K562 (cell line): Measurements from ENCODE around the gene MICAL2.

Experiments used
- EP300 ChIP-seq: IDR thresholded peaks from 2 replicates; pipeline ENCODE4 v1.6.1; 2012; ENCODE audit warnings: low read length, improper control_type of control experiment
- MYBL2 ChIP-seq, 2 experiments: fragments of 450-650 bp in 1 of 2; sonication (generic) in 1 of 2; formaldehyde crosslinking in 1 of 2; IDR thresholded peaks; 2 replicates each; pipeline versions ENCODE4 v1.6.1 to v1.8.1; 2017 to 2022; ENCODE audit warnings: borderline replicate concordance in 1 of 2, inconsistent platforms in 1 of 2, low read depth in 1 of 2, mild to moderate bottlenecking in 1 of 2, missing genetic modification reagents in 1 of 2, moderate library complexity in 1 of 2
- MYC ChIP-seq, 2 experiments: fragments of 250-450 bp in 1 of 2; sonication (Bioruptor Pico) in 1 of 2; IDR thresholded peaks; 2 replicates each; pipeline versions ENCODE4 v1.5.1 to v1.6.1; 2012 to 2021; ENCODE audit warnings: low read depth in 2 of 2, borderline replicate concordance in 1 of 2, improper control_type of control experiment in 1 of 2, low read length in 1 of 2, mild to moderate bottlenecking in 1 of 2, moderate library complexity in 1 of 2
- SIN3A ChIP-seq, 2 experiments: fragments of 150-350 bp in 1 of 2; IDR thresholded peaks; 2 replicates each; pipeline ENCODE4 v1.6.1; 2011 to 2016; ENCODE audit warnings: borderline replicate concordance in 2 of 2, low read depth in 2 of 2, low read length in 2 of 2, mild to moderate bottlenecking in 2 of 2, moderate library complexity in 2 of 2; ENCODE audit not compliant: control insufficient read depth in 1 of 2
- SP1 ChIP-seq: sonication (generic); formaldehyde crosslinking; IDR thresholded peaks from 2 replicates; pipeline ENCODE4 v1.8.1; 2022; ENCODE audit warnings: mild to moderate bottlenecking, missing genetic modification reagents
- TCF7L2 ChIP-seq: fragments of 150-350 bp; IDR thresholded peaks from 2 replicates; pipeline ENCODE4 v1.6.1; 2016; ENCODE audit warnings: low read depth, mild to moderate bottlenecking, low read length, moderate library complexity
- ZNF41 ChIP-seq: fragments of 250-450 bp; sonication (Bioruptor Pico); conservative IDR thresholded peaks from 2 replicates; pipeline ENCODE4 v1.4.0; 2020; ENCODE audit warnings: mild to moderate bottlenecking
- ZNF766 ChIP-seq: fragments of 200-800 bp; sonication (Bioruptor generic); conservative IDR thresholded peaks from 2 replicates; pipeline ENCODE4 v1.6.1; 2016; ENCODE audit warnings: missing genetic modification characterization, missing compliant biosample characterization
- TF ChIP-seq, protein P1 (sequence below), 2 experiments: IDR thresholded peaks in 1 of 2; conservative IDR thresholded peaks in 1 of 2; 2 replicates each; pipeline ENCODE4 v1.6.1; 2016; ENCODE audit warnings: low read depth in 2 of 2, mild to moderate bottlenecking in 1 of 2, missing compliant biosample characterization in 1 of 2, missing genetic modification characterization in 1 of 2, moderate library complexity in 1 of 2
- TF ChIP-seq, protein P2 (sequence below): fragments of 450-650 bp; formaldehyde crosslinking; IDR thresholded peaks from 2 replicates; pipeline ENCODE4 v1.4.0; 2022; ENCODE audit warnings: mild to moderate bottlenecking, moderate library complexity
- TF ChIP-seq, protein P3 (sequence below): fragments of 250-450 bp; sonication (Bioruptor Pico); IDR thresholded peaks from 2 replicates; pipeline ENCODE4 v1.4.0; 2020; ENCODE audit warnings: mild to moderate bottlenecking
- TF ChIP-seq, protein P4 (sequence below), 3 experiments: IDR thresholded peaks in 2 of 3; conservative IDR thresholded peaks in 1 of 3; 2 replicates each; pipeline ENCODE4 v1.5.1; 2011 to 2012; ENCODE audit warnings: low read length in 3 of 3, mild to moderate bottlenecking in 3 of 3, control low read depth in 2 of 3, improper control_type of control experiment in 1 of 3, inconsistent platforms in 1 of 3, low read depth in 1 of 3, mixed read lengths in 1 of 3, moderate library complexity in 1 of 3; ENCODE audit not compliant: insufficient read depth in 2 of 3

DNA sequence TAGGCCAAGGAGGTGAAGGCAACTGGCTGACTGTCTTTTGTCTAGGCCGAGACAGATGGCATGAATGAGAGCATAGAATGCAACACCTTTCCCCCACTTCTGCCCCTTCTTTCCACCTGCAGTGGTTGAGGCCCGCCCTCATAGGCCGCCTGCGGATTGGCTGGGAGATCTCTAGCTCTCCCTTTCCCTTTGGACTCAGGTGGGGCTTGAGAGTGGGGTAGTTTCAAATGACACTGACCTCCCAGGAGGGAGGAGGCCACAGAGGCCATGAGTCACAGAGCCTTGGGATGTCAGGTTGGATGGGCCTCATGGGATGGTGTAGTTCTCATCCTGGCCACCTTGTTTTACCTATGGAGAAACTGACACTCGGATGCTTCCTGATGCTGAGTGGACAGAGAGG, 9.1 kb downstream of the MICAL2 start:
- no peak for TF ChIP-seq TCF7L2
- no peak for TF ChIP-seq SP1 (CRISPR knock-in tag)
- TF ChIP-seq, protein P1, sequence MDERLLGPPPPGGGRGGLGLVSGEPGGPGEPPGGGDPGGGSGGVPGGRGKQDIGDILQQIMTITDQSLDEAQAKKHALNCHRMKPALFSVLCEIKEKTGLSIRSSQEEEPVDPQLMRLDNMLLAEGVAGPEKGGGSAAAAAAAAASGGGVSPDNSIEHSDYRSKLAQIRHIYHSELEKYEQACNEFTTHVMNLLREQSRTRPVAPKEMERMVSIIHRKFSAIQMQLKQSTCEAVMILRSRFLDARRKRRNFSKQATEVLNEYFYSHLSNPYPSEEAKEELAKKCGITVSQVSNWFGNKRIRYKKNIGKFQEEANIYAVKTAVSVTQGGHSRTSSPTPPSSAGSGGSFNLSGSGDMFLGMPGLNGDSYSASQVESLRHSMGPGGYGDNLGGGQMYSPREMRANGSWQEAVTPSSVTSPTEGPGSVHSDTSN (CRISPR knock-in tag; IDR thresholded peaks at IDR 0.05; ENCODE audit: low read depth), result no peak
- TF ChIP-seq, protein P1 (tag; conservative IDR thresholded peaks at IDR 0.05; ENCODE audit: low read depth), result no peak
- TF ChIP-seq, protein P2, sequence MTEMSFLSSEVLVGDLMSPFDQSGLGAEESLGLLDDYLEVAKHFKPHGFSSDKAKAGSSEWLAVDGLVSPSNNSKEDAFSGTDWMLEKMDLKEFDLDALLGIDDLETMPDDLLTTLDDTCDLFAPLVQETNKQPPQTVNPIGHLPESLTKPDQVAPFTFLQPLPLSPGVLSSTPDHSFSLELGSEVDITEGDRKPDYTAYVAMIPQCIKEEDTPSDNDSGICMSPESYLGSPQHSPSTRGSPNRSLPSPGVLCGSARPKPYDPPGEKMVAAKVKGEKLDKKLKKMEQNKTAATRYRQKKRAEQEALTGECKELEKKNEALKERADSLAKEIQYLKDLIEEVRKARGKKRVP, result no peak
- TF ChIP-seq ZNF766, result no peak
- no peak for TF ChIP-seq MYC (IDR thresholded peaks at IDR 0.05; ENCODE audit: low read depth, low read length)
- TF ChIP-seq MYC (CRISPR knock-in tag; IDR thresholded peaks at IDR 0.05; ENCODE audit: borderline replicate concordance, low read depth), result no peak
- TF ChIP-seq, protein P3, sequence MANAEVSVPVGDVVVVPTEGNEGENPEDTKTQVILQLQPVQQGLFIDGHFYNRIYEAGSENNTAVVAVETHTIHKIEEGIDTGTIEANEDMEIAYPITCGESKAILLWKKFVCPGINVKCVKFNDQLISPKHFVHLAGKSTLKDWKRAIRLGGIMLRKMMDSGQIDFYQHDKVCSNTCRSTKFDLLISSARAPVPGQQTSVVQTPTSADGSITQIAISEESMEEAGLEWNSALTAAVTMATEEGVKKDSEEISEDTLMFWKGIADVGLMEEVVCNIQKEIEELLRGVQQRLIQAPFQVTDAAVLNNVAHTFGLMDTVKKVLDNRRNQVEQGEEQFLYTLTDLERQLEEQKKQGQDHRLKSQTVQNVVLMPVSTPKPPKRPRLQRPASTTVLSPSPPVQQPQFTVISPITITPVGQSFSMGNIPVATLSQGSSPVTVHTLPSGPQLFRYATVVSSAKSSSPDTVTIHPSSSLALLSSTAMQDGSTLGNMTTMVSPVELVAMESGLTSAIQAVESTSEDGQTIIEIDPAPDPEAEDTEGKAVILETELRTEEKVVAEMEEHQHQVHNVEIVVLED, result no peak
- no peak for TF ChIP-seq ZNF41 (CRISPR knock-in tag)
- no peak for TF ChIP-seq SIN3A (IDR thresholded peaks at IDR 0.05; ENCODE audit: borderline replicate concordance in 2 of 2, control insufficient read depth in 1 of 2, low read depth in 2 of 2, low read length in 2 of 2)
- TF ChIP-seq, protein P4, sequence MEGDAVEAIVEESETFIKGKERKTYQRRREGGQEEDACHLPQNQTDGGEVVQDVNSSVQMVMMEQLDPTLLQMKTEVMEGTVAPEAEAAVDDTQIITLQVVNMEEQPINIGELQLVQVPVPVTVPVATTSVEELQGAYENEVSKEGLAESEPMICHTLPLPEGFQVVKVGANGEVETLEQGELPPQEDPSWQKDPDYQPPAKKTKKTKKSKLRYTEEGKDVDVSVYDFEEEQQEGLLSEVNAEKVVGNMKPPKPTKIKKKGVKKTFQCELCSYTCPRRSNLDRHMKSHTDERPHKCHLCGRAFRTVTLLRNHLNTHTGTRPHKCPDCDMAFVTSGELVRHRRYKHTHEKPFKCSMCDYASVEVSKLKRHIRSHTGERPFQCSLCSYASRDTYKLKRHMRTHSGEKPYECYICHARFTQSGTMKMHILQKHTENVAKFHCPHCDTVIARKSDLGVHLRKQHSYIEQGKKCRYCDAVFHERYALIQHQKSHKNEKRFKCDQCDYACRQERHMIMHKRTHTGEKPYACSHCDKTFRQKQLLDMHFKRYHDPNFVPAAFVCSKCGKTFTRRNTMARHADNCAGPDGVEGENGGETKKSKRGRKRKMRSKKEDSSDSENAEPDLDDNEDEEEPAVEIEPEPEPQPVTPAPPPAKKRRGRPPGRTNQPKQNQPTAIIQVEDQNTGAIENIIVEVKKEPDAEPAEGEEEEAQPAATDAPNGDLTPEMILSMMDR (IDR thresholded peaks at IDR 0.05 in 2 of 3, conservative IDR thresholded peaks at IDR 0.05 in 1 of 3; ENCODE audit: insufficient read depth in 2 of 3, low read depth in 1 of 3, low read length in 3 of 3), result no peak
- no peak for TF ChIP-seq MYBL2 (IDR thresholded peaks at IDR 0.05; ENCODE audit: low read depth)
- TF ChIP-seq MYBL2 (CRISPR knock-in tag; IDR thresholded peaks at IDR 0.05; ENCODE audit: borderline replicate concordance), result no peak
- no peak for TF ChIP-seq EP300
